GM12892 (cell line): ENCODE measurements around the gene PTPRN2.
A peak's percentile ranks its signal among the peaks of the same experiment; 100 is the strongest.

Experiments used
- DNase-seq: peaks from one replicate; pipeline ENCODE4 v3.0.0; 2011; ENCODE audit not compliant: insufficient read length
- FAIRE-seq: peaks from 2 replicates; lab custom pipeline; 2011; peaks lifted over from hg19 to GRCh38; lab: Jason Lieb, UNC
- POLR2A ChIP-seq: IDR thresholded peaks from 2 replicates; pipeline ENCODE4 v1.6.1; 2011; ENCODE audit warnings: low read depth, low read length, control low read depth
- POLR2AphosphoS5 ChIP-seq: IDR thresholded peaks from 2 replicates; pipeline ENCODE4 v1.6.1; 2011; ENCODE audit warnings: low read depth, low read length, control low read depth
- TAF1 ChIP-seq: IDR thresholded peaks from 2 replicates; pipeline ENCODE4 v1.6.1; 2011; ENCODE audit warnings: low read depth, mild to moderate bottlenecking, control low read depth, low read length, borderline replicate concordance

The PTPRN2 gene

GRCh38 chr7:157793973-157794745 is 793.5 kb downstream of the PTPRN2 start:
- TF ChIP-seq POLR2A (no peak), POLR2AphosphoS5 (no peak), TAF1 (no peak)
- DNase-seq (no peak), FAIRE-seq (no peak)

GRCh38 chr7:157793087-157793353 is 794.6 kb downstream of the PTPRN2 start:
- FAIRE-seq (no peak), DNase-seq (no peak)
- TF ChIP-seq POLR2AphosphoS5 (no peak), TAF1 (no peak)

GRCh38 chr7:157792241-157793086 is 795.2 kb downstream of the PTPRN2 start:
- FAIRE-seq (no peak), DNase-seq (no peak)
- TF ChIP-seq TAF1 = no peak
- TF ChIP-seq POLR2AphosphoS5 = no peak
- TF ChIP-seq POLR2A = no peak

GRCh38 chr7:157791666-157792065 is 796.0 kb downstream of the PTPRN2 start:
- no peak for FAIRE-seq
- no peak for TF ChIP-seq POLR2A
- no peak for TF ChIP-seq POLR2AphosphoS5
- no peak for TF ChIP-seq TAF1
- no peak for DNase-seq

- TF ChIP-seq POLR2A (no peak), POLR2AphosphoS5 (no peak), TAF1 (no peak)
- DNase-seq (no peak), FAIRE-seq (no peak)
Observed at GRCh38 chr7:157791261-157791660, 796.4 kb downstream of the PTPRN2 start.

- DNase-seq (no peak), FAIRE-seq (peak; percentile 30)
- TF ChIP-seq POLR2A = no peak
- TF ChIP-seq POLR2AphosphoS5 = no peak
- no peak for TF ChIP-seq TAF1
Observed at GRCh38 chr7:157789942-157790341, 797.7 kb downstream of the PTPRN2 start.

GRCh38 chr7:157789094-157789493 is 798.5 kb downstream of the PTPRN2 start:
- no peak for TF ChIP-seq POLR2A
- no peak for TF ChIP-seq POLR2AphosphoS5
- no peak for TF ChIP-seq TAF1
- DNase-seq = no peak
- FAIRE-seq = no peak

GRCh38 chr7:157788573-157788972 is 799.0 kb downstream of the PTPRN2 start:
- no peak for DNase-seq
- no peak for FAIRE-seq
- no peak for TF ChIP-seq POLR2AphosphoS5
- no peak for TF ChIP-seq TAF1
- TF ChIP-seq POLR2A = no peak

- TF ChIP-seq POLR2A (no peak), POLR2AphosphoS5 (no peak), TAF1 (no peak)
- FAIRE-seq (no peak), DNase-seq (no peak)
Observed at GRCh38 chr7:157787275-157787701, 800.3 kb downstream of the PTPRN2 start.

GRCh38 chr7:157786375-157787274 is 801.0 kb downstream of the PTPRN2 start:
- TF ChIP-seq POLR2AphosphoS5 = no peak
- TF ChIP-seq TAF1 = no peak
- TF ChIP-seq POLR2A = no peak
- no peak for FAIRE-seq

GRCh38 chr7:157785486-157786186 is 802.0 kb downstream of the PTPRN2 start:
- TF ChIP-seq TAF1 = no peak
- TF ChIP-seq POLR2A = no peak
- TF ChIP-seq POLR2AphosphoS5 = no peak
- no peak for DNase-seq
- no peak for FAIRE-seq

More at GRCh38 chr7:157786375-157787274, 801.0 kb downstream of the PTPRN2 start:
- no peak for DNase-seq
